HCT116 (cell line): ENCODE data around the gene RPS27A. TPM values are rescaled to one million over a fixed set of nuclear protein-coding genes. Genes with fewer than 3 reads are reported as not detected.

Experiments used
- ATAC-seq: fragments of 200-7000 bp; cut with Tn5 transposase; 2 replicates; pipeline ENCODE4 v1.9.1; 2020; ENCODE audit warnings: mild to moderate bottlenecking, moderate library complexity
- BruUV-seq: library from RNA; stranded (reverse); fragments of 400-500 nt; replicated peaks from 2 replicates; lab custom pipeline; 2021; lab: Mats Ljungman, UMichigan
- CTCF ChIA-PET: fragments of 300-600 bp; sonication (Branson Sonifier 250); formaldehyde crosslinking; loops from one replicate; lab custom pipeline; 2021; ENCODE audit warnings: antibody characterized with exemption; lab: Charles Lee
- POLR2A ChIA-PET: fragments of 300-600, 350-600 bp; sonication (Branson Sonifier 250); formaldehyde crosslinking; loops from one replicate; lab custom pipeline; 2021; ENCODE audit warnings: antibody characterized with exemption; lab: Charles Lee
- RAD21 ChIA-PET, 2 experiments: fragments of 300-600 bp; sonication (Branson Sonifier 250); formaldehyde crosslinking; loops; one replicate each; lab custom pipeline; 2023; ENCODE audit warnings: low total read pairs in 2 of 2; ENCODE audit not compliant: uncharacterized antibody in 2 of 2, unreplicated experiment in 2 of 2, low non-redundant PET in 1 of 2; lab: Charles Lee
- DNase-seq: peaks from one replicate; pipeline ENCODE4 v3.0.0-alpha.2; 2010; ENCODE audit warnings: low read depth, low spot score
- H2AFZ ChIP-seq: fragments of 200-600 bp; shearing (Covaris generic), sonication (generic); 2 replicates; pipeline ENCODE4 v1.6.1; 2017; ENCODE audit warnings: low read depth, mixed run types, mixed read lengths, antibody characterized with exemption, low read length; ENCODE audit not compliant: poor library complexity, severe bottlenecking
- H3K27ac ChIP-seq: 2 replicates; pipeline ENCODE4 v1.5.1; 2012; ENCODE audit warnings: low read depth, low read length
- H3K27me3 ChIP-seq: fragments of 200-600 bp; sonication (generic); 2 replicates; pipeline ENCODE4 v1.6.1; 2016; ENCODE audit warnings: mixed run types, low read length, mixed read lengths; ENCODE audit not compliant: insufficient read depth
- H3K36me3 ChIP-seq, 2 experiments: fragments of 200-500 bp in 1 of 2; fragments of 200-600 bp in 1 of 2; sonication (Bioruptor generic) in 1 of 2; sonication (generic) in 1 of 2; 2 replicates each; pipeline versions ENCODE4 v1.5.1 to v1.6.1; 2014 to 2016; ENCODE audit warnings: low read length in 2 of 2, inconsistent platforms in 1 of 2, mixed read lengths in 1 of 2, mixed run types in 1 of 2; ENCODE audit not compliant: insufficient read depth in 2 of 2, control insufficient read depth in 1 of 2
- H3K4me1 ChIP-seq, 2 experiments: fragments of 200-600 bp in 1 of 2; sonication (generic) in 1 of 2; 2 replicates each; pipeline versions ENCODE4 v1.5.1 to v1.6.1; 2012 to 2017; ENCODE audit warnings: low read length in 2 of 2, inconsistent platforms in 1 of 2, mild to moderate bottlenecking in 1 of 2, mixed read lengths in 1 of 2, mixed run types in 1 of 2, moderate library complexity in 1 of 2; ENCODE audit not compliant: insufficient read depth in 2 of 2, control insufficient read depth in 1 of 2
- H3K4me2 ChIP-seq: fragments of 200-600 bp; sonication (generic); 2 replicates; pipeline ENCODE4 v1.6.1; 2017; ENCODE audit warnings: mixed run types, low read length, mixed read lengths
- H3K4me3 ChIP-seq, 2 experiments: fragments of 200-600 bp in 1 of 2; sonication (generic) in 1 of 2; replicated peaks in 1 of 2; 2 replicates each; pipeline ENCODE4 v1.5.1; 2011 to 2016; ENCODE audit warnings: low read length in 2 of 2, control low read depth in 1 of 2, low read depth in 1 of 2, mild to moderate bottlenecking in 1 of 2, mixed read lengths in 1 of 2, mixed run types in 1 of 2
- H3K79me2 ChIP-seq: fragments of 200-600 bp; sonication (generic); 2 replicates; pipeline ENCODE4 v1.6.1; 2017; ENCODE audit warnings: mild to moderate bottlenecking, mixed run types, low read length, moderate library complexity, mixed read lengths; ENCODE audit not compliant: insufficient read depth
- H3K9ac ChIP-seq: fragments of 200-600 bp; sonication (generic); 2 replicates; pipeline ENCODE4 v1.6.1; 2016; ENCODE audit warnings: low read length, mixed read lengths
- H3K9me2 ChIP-seq: fragments of 200-600 bp; sonication (generic), shearing (Covaris generic); 2 replicates; pipeline ENCODE4 v1.6.1; 2017; ENCODE audit warnings: mixed run types, mild to moderate bottlenecking, moderate library complexity; ENCODE audit not compliant: insufficient read depth
- H3K9me3 ChIP-seq, 2 experiments: fragments of 200-500 bp in 1 of 2; fragments of 200-600 bp in 1 of 2; sonication (Bioruptor generic) in 1 of 2; sonication (generic) in 1 of 2; 2 replicates each; pipeline ENCODE4 v1.6.1; 2014 to 2017; ENCODE audit warnings: low read length in 2 of 2, mixed read lengths in 2 of 2, inconsistent platforms in 1 of 2, low read depth in 1 of 2, mild to moderate bottlenecking in 1 of 2, mixed run types in 1 of 2, moderate library complexity in 1 of 2; ENCODE audit not compliant: control insufficient read depth in 1 of 2, insufficient read depth in 1 of 2
- H4K20me1 ChIP-seq: fragments of 200-600 bp; sonication (generic), shearing (Covaris generic); 2 replicates; pipeline ENCODE4 v1.6.1; 2017; ENCODE audit warnings: mixed run types, mild to moderate bottlenecking, moderate library complexity; ENCODE audit not compliant: insufficient read depth
- CEBPB ChIP-seq: IDR thresholded peaks from 2 replicates; pipeline ENCODE4 v1.6.1; 2012; ENCODE audit warnings: low read depth
- ELF1 ChIP-seq: IDR thresholded peaks from 2 replicates; pipeline ENCODE4 v1.6.1; 2012; ENCODE audit warnings: low read depth, borderline replicate concordance
- EZH2phosphoT487 ChIP-seq: fragments of 200-600 bp; IDR thresholded peaks from 2 replicates; pipeline ENCODE4 v1.6.1; 2018; ENCODE audit warnings: antibody characterized with exemption, borderline replicate concordance
- JUND ChIP-seq: IDR thresholded peaks from 2 replicates; pipeline ENCODE4 v1.6.1; 2012
- POLR2A ChIP-seq: IDR thresholded peaks from 2 replicates; pipeline ENCODE4 v1.7.0; 2011; ENCODE audit warnings: borderline replicate concordance; ENCODE audit not compliant: insufficient read depth, insufficient read length; ENCODE audit errors: extremely low read depth
- REST ChIP-seq: IDR thresholded peaks from 2 replicates; pipeline ENCODE4 v1.6.1; 2012; ENCODE audit warnings: low read depth
- SIN3A ChIP-seq: IDR thresholded peaks from 2 replicates; pipeline ENCODE4 v1.6.1; 2012; ENCODE audit warnings: low read depth
- SRF ChIP-seq: IDR thresholded peaks from 2 replicates; pipeline ENCODE4 v1.6.1; 2012; ENCODE audit warnings: low read depth
- TCF7L2 ChIP-seq: IDR thresholded peaks from 2 replicates; pipeline ENCODE4 v1.7.0; 2011; ENCODE audit warnings: borderline replicate concordance, inconsistent platforms; ENCODE audit not compliant: insufficient read depth, insufficient read length; ENCODE audit errors: extremely low read depth
- YY1 ChIP-seq: IDR thresholded peaks from 2 replicates; pipeline ENCODE4 v1.6.1; 2011; ENCODE audit warnings: low read length, low read depth, moderate library complexity, mild to moderate bottlenecking; ENCODE audit not compliant: insufficient replicate concordance; ENCODE audit errors: extremely low read depth
- ZBTB33 ChIP-seq: IDR thresholded peaks from 2 replicates; pipeline ENCODE4 v1.6.1; 2011; ENCODE audit warnings: mild to moderate bottlenecking, low read length, moderate library complexity; ENCODE audit not compliant: insufficient replicate concordance; ENCODE audit errors: extremely low read depth
- ZFX ChIP-seq: fragments of 450-650 bp; IDR thresholded peaks from 2 replicates; pipeline ENCODE4 v1.6.1; 2017
- intact Hi-C: fragments of 100-400 bp; cut with micrococcal nuclease; formaldehyde crosslinking; loops from 2 replicates; pipeline ENCODE4 v1.10.0; 2022
- total RNA-seq: library from RNA; stranded (reverse); gene quantifications from one replicate; pipeline ENCODE4 v1.2.1, GENCODE V29; 2021; ENCODE audit not compliant: unreplicated experiment
- TF ChIP-seq, protein P1 (sequence below), 3 experiments: fragments of 200-600 bp in 1 of 3; sonication (generic) in 1 of 3; IDR thresholded peaks in 2 of 3; conservative IDR thresholded peaks in 1 of 3; 2 replicates each; pipeline ENCODE4 v1.5.1; 2012 to 2017; ENCODE audit warnings: low read depth in 2 of 3, low read length in 2 of 3, antibody characterized with exemption in 1 of 3, borderline replicate concordance in 1 of 3, control low read depth in 1 of 3, mild to moderate bottlenecking in 1 of 3, mixed read lengths in 1 of 3, mixed run types in 1 of 3, moderate library complexity in 1 of 3; ENCODE audit not compliant: insufficient read depth in 1 of 3

The RPS27A gene
- total RNA-seq, 1 experiment from 2014 or later = 1,291 TPM

GRCh38 chr2:55247025-55247424 is 14.5 kb downstream of the RPS27A start:
- peaks cover 24 to 28% of the 10 kb centered on the region in 2 experiments for H3K36me3 ChIP-seq
- BruUV-seq = no TSS peak
- no peaks in the 10 kb centered on the region for H4K20me1 ChIP-seq
- no peaks in the 10 kb centered on the region for H3K9me2 ChIP-seq
- TF ChIP-seq JUND (no peak), ZFX (no peak), POLR2A (no peak), SRF (no peak), SIN3A (no peak), REST (no peak), ELF1 (no peak), TCF7L2 (no peak), EZH2phosphoT487 (no peak), ZBTB33 (no peak), YY1 (no peak), CEBPB (no peak)
- TF ChIP-seq, protein P1, sequence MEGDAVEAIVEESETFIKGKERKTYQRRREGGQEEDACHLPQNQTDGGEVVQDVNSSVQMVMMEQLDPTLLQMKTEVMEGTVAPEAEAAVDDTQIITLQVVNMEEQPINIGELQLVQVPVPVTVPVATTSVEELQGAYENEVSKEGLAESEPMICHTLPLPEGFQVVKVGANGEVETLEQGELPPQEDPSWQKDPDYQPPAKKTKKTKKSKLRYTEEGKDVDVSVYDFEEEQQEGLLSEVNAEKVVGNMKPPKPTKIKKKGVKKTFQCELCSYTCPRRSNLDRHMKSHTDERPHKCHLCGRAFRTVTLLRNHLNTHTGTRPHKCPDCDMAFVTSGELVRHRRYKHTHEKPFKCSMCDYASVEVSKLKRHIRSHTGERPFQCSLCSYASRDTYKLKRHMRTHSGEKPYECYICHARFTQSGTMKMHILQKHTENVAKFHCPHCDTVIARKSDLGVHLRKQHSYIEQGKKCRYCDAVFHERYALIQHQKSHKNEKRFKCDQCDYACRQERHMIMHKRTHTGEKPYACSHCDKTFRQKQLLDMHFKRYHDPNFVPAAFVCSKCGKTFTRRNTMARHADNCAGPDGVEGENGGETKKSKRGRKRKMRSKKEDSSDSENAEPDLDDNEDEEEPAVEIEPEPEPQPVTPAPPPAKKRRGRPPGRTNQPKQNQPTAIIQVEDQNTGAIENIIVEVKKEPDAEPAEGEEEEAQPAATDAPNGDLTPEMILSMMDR (IDR thresholded peaks at IDR 0.05 in 2 of 3, conservative IDR thresholded peaks at IDR 0.05 in 1 of 3; ENCODE audit: borderline replicate concordance in 1 of 3, insufficient read depth in 1 of 3, low read depth in 2 of 3, low read length in 2 of 3) = no peak
- ATAC-seq (no peak), DNase-seq (no peak)
- no peak overlapping the region for H3K4me2 ChIP-seq
- no peaks in the 10 kb centered on the region for H3K9me3 ChIP-seq
- intact Hi-C loops = no loop called here
- POLR2A ChIA-PET = no interaction called here
- H2AFZ ChIP-seq = no peak overlapping the region
- no peak overlapping the region for H3K9ac ChIP-seq
- no peaks in the 10 kb centered on the region for H3K4me1 ChIP-seq
- no peaks in the 10 kb centered on the region for H3K27me3 ChIP-seq
- no peaks in the 10 kb centered on the region for H3K79me2 ChIP-seq
- CTCF ChIA-PET = no interaction called here
- no peak overlapping the region for H3K4me3 ChIP-seq
- no peak overlapping the region for H3K27ac ChIP-seq
- RAD21 ChIA-PET = no interaction called here
